ENCODE data around the gene SYTL4.

SYTL4 gene

DNA sequence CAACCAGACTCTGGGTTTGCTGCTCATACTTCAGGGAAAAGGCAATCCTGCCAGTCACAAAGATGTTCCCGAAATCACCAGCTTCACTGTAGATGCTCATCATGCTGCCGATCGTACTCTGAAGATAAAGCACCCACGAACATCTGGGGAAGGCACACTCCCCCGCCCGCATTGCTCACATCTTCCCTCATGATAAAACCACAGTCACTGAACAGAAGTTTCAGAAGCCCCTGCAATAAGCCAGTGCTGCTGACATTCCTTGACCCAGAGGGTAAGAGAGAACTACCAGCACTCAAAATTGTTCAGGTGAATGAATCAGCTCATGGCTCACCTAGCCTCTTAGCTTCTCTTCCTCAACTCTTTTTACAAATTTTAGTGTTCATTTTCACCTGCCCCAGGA, 44.8 kb downstream of the SYTL4 start (continued):
- TF ChIP-seq ZBTB48 (tag by site-specific recombination; IDR thresholded peaks at IDR 0.05) (no peak), ZNF548 (tag by site-specific recombination; IDR thresholded peaks at IDR 0.05) (no peak), ZNF16 (tag by site-specific recombination; IDR thresholded peaks at IDR 0.05; ENCODE audit: low read depth) (no peak), ZNF184 (tag by site-specific recombination; IDR thresholded peaks at IDR 0.05) (no peak), ZNF426 (tag by site-specific recombination; IDR thresholded peaks at IDR 0.05) (no peak), ZNF549 (tag by site-specific recombination; IDR thresholded peaks at IDR 0.05) (no peak), ZNF18 (tag by site-specific recombination; IDR thresholded peaks at IDR 0.05) (no peak)

- Histone ChIP-seq H3K9me3 (ENCODE audit: control insufficient read depth, insufficient read depth, low read depth, low read length) (no peaks in the 10 kb centered on the region), H3K36me3 (ENCODE audit: control insufficient read depth in 2 of 2, insufficient read depth in 1 of 2, low read length in 2 of 2) (peaks cover 0 to 30% of the 10 kb centered on the region in 2 experiments; a peak in 2 of 3 replicates), H3K4me3 (ENCODE audit: low read depth, low read length) (no peak overlapping the region), H3K4me1 (ENCODE audit: control insufficient read depth, insufficient read depth, low read length) (no peaks in the 10 kb centered on the region), H3K27ac (ENCODE audit: extremely low read depth, low read depth, low read length) (no peak overlapping the region)
- TF ChIP-seq ZNF48 (tag by site-specific recombination; IDR thresholded peaks at IDR 0.05) (no peak), ZBTB10 (tag by site-specific recombination; IDR thresholded peaks at IDR 0.05) (no peak), FEZF1 (tag by site-specific recombination; IDR thresholded peaks at IDR 0.05) (no peak), ZNF302 (tag by site-specific recombination; IDR thresholded peaks at IDR 0.05; ENCODE audit: low read depth) (no peak), SP7 (tag by site-specific recombination; IDR thresholded peaks at IDR 0.05) (no peak), ZNF354C (tag by site-specific recombination; IDR thresholded peaks at IDR 0.05; ENCODE audit: borderline replicate concordance, low read depth) (no peak), SCRT2 (tag by site-specific recombination; IDR thresholded peaks at IDR 0.05) (no peak), ZNF10 (tag by site-specific recombination; IDR thresholded peaks at IDR 0.05) (no peak), ZNF707 (tag by site-specific recombination; IDR thresholded peaks at IDR 0.05) (no peak), ZNF561 (tag by site-specific recombination; IDR thresholded peaks at IDR 0.05; ENCODE audit: borderline replicate concordance) (no peak), ZNF510 (tag by site-specific recombination; IDR thresholded peaks at IDR 0.05; ENCODE audit: insufficient replicate concordance) (no peak), GLIS1 (tag by site-specific recombination; IDR thresholded peaks at IDR 0.05) (no peak)
- TF ChIP-seq, protein P1, sequence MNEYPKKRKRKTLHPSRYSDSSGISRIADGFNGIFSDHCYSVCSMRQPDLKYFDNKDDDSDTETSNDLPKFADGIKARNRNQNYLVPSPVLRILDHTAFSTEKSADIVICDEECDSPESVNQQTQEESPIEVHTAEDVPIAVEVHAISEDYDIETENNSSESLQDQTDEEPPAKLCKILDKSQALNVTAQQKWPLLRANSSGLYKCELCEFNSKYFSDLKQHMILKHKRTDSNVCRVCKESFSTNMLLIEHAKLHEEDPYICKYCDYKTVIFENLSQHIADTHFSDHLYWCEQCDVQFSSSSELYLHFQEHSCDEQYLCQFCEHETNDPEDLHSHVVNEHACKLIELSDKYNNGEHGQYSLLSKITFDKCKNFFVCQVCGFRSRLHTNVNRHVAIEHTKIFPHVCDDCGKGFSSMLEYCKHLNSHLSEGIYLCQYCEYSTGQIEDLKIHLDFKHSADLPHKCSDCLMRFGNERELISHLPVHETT (tag by site-specific recombination; IDR thresholded peaks at IDR 0.05): no peak
- TF ChIP-seq, protein P2, sequence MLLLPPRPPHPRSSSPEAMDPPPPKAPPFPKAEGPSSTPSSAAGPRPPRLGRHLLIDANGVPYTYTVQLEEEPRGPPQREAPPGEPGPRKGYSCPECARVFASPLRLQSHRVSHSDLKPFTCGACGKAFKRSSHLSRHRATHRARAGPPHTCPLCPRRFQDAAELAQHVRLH (tag by site-specific recombination; IDR thresholded peaks at IDR 0.05): no peak
- TF ChIP-seq, protein P3, sequence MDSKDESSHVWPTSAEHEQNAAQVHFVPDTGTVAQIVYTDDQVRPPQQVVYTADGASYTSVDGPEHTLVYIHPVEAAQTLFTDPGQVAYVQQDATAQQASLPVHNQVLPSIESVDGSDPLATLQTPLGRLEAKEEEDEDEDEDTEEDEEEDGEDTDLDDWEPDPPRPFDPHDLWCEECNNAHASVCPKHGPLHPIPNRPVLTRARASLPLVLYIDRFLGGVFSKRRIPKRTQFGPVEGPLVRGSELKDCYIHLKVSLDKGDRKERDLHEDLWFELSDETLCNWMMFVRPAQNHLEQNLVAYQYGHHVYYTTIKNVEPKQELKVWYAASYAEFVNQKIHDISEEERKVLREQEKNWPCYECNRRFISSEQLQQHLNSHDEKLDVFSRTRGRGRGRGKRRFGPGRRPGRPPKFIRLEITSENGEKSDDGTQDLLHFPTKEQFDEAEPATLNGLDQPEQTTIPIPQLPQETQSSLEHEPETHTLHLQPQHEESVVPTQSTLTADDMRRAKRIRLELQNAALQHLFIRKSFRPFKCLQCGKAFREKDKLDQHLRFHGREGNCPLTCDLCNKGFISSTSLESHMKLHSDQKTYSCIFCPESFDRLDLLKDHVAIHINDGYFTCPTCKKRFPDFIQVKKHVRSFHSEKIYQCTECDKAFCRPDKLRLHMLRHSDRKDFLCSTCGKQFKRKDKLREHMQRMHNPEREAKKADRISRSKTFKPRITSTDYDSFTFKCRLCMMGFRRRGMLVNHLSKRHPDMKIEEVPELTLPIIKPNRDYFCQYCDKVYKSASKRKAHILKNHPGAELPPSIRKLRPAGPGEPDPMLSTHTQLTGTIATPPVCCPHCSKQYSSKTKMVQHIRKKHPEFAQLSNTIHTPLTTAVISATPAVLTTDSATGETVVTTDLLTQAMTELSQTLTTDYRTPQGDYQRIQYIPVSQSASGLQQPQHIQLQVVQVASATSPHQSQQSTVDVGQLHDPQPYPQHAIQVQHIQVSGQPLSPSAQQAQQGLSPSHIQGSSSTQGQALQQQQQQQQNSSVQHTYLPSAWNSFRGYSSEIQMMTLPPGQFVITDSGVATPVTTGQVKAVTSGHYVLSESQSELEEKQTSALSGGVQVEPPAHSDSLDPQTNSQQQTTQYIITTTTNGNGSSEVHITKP (tag by site-specific recombination; IDR thresholded peaks at IDR 0.05): no peak
- CTCF ChIA-PET: interaction anchor here (0.6 to 21.6 kb wide), 35 partner anchors 9 to 734 kb away, joined by 3 to 540 read pairs (median 5); partner anchors contain the start of gene SYTL4
- POLR2A ChIA-PET: no interaction called here
Observed at GRCh38 chrX:100685997-100686305, 46.0 kb downstream of the SYTL4 start.

Measured in HEK293 (cell line).